ENCODE measurements around the gene IER3. TPM values are rescaled to one million over a fixed set of nuclear protein-coding genes. Genes with fewer than 3 reads are reported as not detected.
A peak's percentile ranks its signal among the peaks of the same experiment; 100 is the strongest.

The IER3 gene
- total and polyA plus RNA-seq, 9 of the 15 experiments (the other 6 are each of a cell fraction or from before 2014, with no cell fraction given): 1.5 to 30.0 (median 11.5) TPM

GRCh38 chr6:30719791-30720737 is 24.3 kb downstream of the IER3 start, which contains the start of gene TUBB (continued):
- TF ChIP-seq REST (IDR thresholded peaks at IDR 0.05; ENCODE audit: borderline replicate concordance) (no peak), REST (CRISPR knock-in tag; IDR thresholded peaks at IDR 0.05; ENCODE audit: low read depth) (0 out of 2 replicates have a peak, but pooled peaks have one; percentile 6), ETV5 (CRISPR knock-in tag; IDR thresholded peaks at IDR 0.05; ENCODE audit: low read depth) (no peak; the same call in 1 of the 2 replicates), MAFF (IDR thresholded peaks at IDR 0.05; ENCODE audit: low read length) (peak; percentile 97), FUS (optimal IDR thresholded peaks at IDR 0.05; ENCODE audit: low read depth, low read length) (no peak), RBFOX2 (IDR thresholded peaks at IDR 0.05; ENCODE audit: low read depth, low read length) (peak; percentile 96), L3MBTL2 (IDR thresholded peaks at IDR 0.05) (peak; percentile 67), HNRNPL (IDR thresholded peaks at IDR 0.05; ENCODE audit: low read depth, low read length) (no peak), CEBPB (tag; IDR thresholded peaks at IDR 0.05) (peak; percentile 97), ZBTB33 (CRISPR knock-in tag; IDR thresholded peaks at IDR 0.05) (0 out of 2 replicates have a peak, but pooled peaks have one; percentile 5), ZBTB17 (CRISPR knock-in tag; IDR thresholded peaks at IDR 0.05) (peak; percentile 63), KDM5B (IDR thresholded peaks at IDR 0.05; ENCODE audit: insufficient replicate concordance, low read depth, low read length) (peak; percentile 91), ZBTB43 (CRISPR knock-in tag; IDR thresholded peaks at IDR 0.05) (no peak; the same call in 1 of the 2 replicates), ATF4 (CRISPR knock-in tag; IDR thresholded peaks at IDR 0.05) (no peak), ZNF586 (CRISPR knock-in tag; conservative IDR thresholded peaks at IDR 0.05) (no peak)
